ENCODE data around the gene HENMT1.

Gene HENMT1

GRCh38 chr1:108699375-108700332 is 38.8 kb upstream of the HENMT1 start:
- TF ChIP-seq USF1 (IDR thresholded peaks at IDR 0.05), result no peak
- TF ChIP-seq YY1 (IDR thresholded peaks at IDR 0.05; ENCODE audit: low read depth), result no peak
- TF ChIP-seq TEAD4 (IDR thresholded peaks at IDR 0.05), result no peak
- TF ChIP-seq ZBTB7A (IDR thresholded peaks at IDR 0.05; ENCODE audit: low read depth), result no peak
- TF ChIP-seq REST (IDR thresholded peaks at IDR 0.05; ENCODE audit: low read depth), result no peak
- no peak for TF ChIP-seq EP300 (IDR thresholded peaks at IDR 0.05; ENCODE audit: borderline replicate concordance)
- TF ChIP-seq MAX (IDR thresholded peaks at IDR 0.05), result no peak
- TF ChIP-seq TAF1 (IDR thresholded peaks at IDR 0.05; ENCODE audit: low read depth), result no peak
- no peak for TF ChIP-seq EGR1 (IDR thresholded peaks at IDR 0.05)
- no peak for TF ChIP-seq RAD21 (IDR thresholded peaks at IDR 0.05; ENCODE audit: low read depth)
- no peak for TF ChIP-seq TCF12 (IDR thresholded peaks at IDR 0.05; ENCODE audit: low read depth)
- no peak for TF ChIP-seq CEBPB (IDR thresholded peaks at IDR 0.05)
- TF ChIP-seq CREB1 (IDR thresholded peaks at IDR 0.05; ENCODE audit: low read depth), result no peak
- no peak for TF ChIP-seq NFIC (IDR thresholded peaks at IDR 0.05)

- TF ChIP-seq MAX (IDR thresholded peaks at IDR 0.05) (no peak), TAF1 (IDR thresholded peaks at IDR 0.05; ENCODE audit: low read depth) (no peak), RAD21 (IDR thresholded peaks at IDR 0.05; ENCODE audit: low read depth) (no peak), NFIC (IDR thresholded peaks at IDR 0.05) (no peak), YY1 (IDR thresholded peaks at IDR 0.05; ENCODE audit: low read depth) (no peak), TEAD4 (IDR thresholded peaks at IDR 0.05) (no peak), REST (IDR thresholded peaks at IDR 0.05; ENCODE audit: low read depth) (no peak), ZBTB7A (IDR thresholded peaks at IDR 0.05; ENCODE audit: low read depth) (no peak), USF1 (IDR thresholded peaks at IDR 0.05) (no peak), TCF12 (IDR thresholded peaks at IDR 0.05; ENCODE audit: low read depth) (no peak), CEBPB (IDR thresholded peaks at IDR 0.05) (no peak), CREB1 (IDR thresholded peaks at IDR 0.05; ENCODE audit: low read depth) (no peak), EP300 (IDR thresholded peaks at IDR 0.05; ENCODE audit: borderline replicate concordance) (no peak), EGR1 (IDR thresholded peaks at IDR 0.05) (no peak)
These were observed 34.6 kb upstream of the HENMT1 start for GRCh38 chr1:108695535-108695934.

- TF ChIP-seq REST (IDR thresholded peaks at IDR 0.05; ENCODE audit: low read depth) (no peak), RAD21 (IDR thresholded peaks at IDR 0.05; ENCODE audit: low read depth) (peak; percentile 15; the same call in 1 of the 2 replicates)
These were observed 32.1 kb upstream of the HENMT1 start for GRCh38 chr1:108692724-108693655.
